K562 (cell line): ENCODE measurements around the gene STARD13. TPM values are rescaled to one million over a fixed set of nuclear protein-coding genes. Genes with fewer than 3 reads are reported as not detected.

Experiments used
- ATAC-seq: fragments of 200-7000 bp; cut with Tn5 transposase; 3 replicates; pipeline ENCODE4 v1.9.1; 2020; ENCODE audit warnings: moderate library complexity
- BruUV-seq: library from RNA; stranded (reverse); fragments of 400-500 nt; replicated peaks from 2 replicates; lab custom pipeline; 2021; lab: Mats Ljungman, UMichigan
- CTCF ChIA-PET: fragments of 300-600 bp; formaldehyde crosslinking; extraction: SDS; loops from one replicate; lab custom pipeline; 2021; ENCODE audit warnings: low intra/inter-chr PET ratio; lab: Yijun Ruan, JAX
- POLR2A ChIA-PET: fragments of 300-600, 350-650 bp; sonication (Branson Sonifier 250); formaldehyde crosslinking; extraction: SDS; loops from one replicate; lab custom pipeline; 2021; ENCODE audit warnings: antibody characterized with exemption, inconsistent platforms; lab: Yijun Ruan, JAX
- DNase-seq, 4 experiments: peaks; one replicate each; pipeline versions ENCODE4 v3.0.0 to v3.0.0-alpha.2; 2011 to 2018; ENCODE audit warnings: low spot score in 3 of 4, mixed read lengths in 3 of 4; ENCODE audit errors: extremely low read depth in 1 of 4
- FAIRE-seq: peaks from 2 replicates; lab custom pipeline; 2011; peaks lifted over from hg19 to GRCh38; lab: Jason Lieb, UNC
- H2AFZ ChIP-seq: 2 replicates; pipeline ENCODE4 v1.6.0; 2011; ENCODE audit warnings: low read depth, low read length, control low read depth, inconsistent platforms
- H3K27ac ChIP-seq: fragments of 200-600 bp; 3 replicates; pipeline ENCODE4 v1.8.0; 2011; ENCODE audit warnings: low read depth, mild to moderate bottlenecking, control low read depth, inconsistent platforms, low read length, moderate library complexity, mixed read lengths; ENCODE audit errors: extremely low read depth
- H3K27me3 ChIP-seq, 2 experiments: fragments of 300-600 bp in 1 of 2; 2 replicates in 1 of 2; 3 replicates in 1 of 2; pipeline versions ENCODE4 v1.6.0 to v1.8.0; 2011; ENCODE audit warnings: inconsistent platforms in 2 of 2, low read length in 2 of 2, mild to moderate bottlenecking in 1 of 2, mixed read lengths in 1 of 2, moderate library complexity in 1 of 2; ENCODE audit not compliant: control insufficient read depth in 2 of 2, insufficient read depth in 2 of 2
- H3K36me3 ChIP-seq: fragments of 300-600 bp; 3 replicates; pipeline ENCODE4 v1.8.0; 2011; ENCODE audit warnings: mild to moderate bottlenecking, low read length, inconsistent platforms; ENCODE audit not compliant: control insufficient read depth, insufficient read depth
- H3K4me1 ChIP-seq, 2 experiments: fragments of 200-600 bp in 1 of 2; replicated peaks in 1 of 2; 2 replicates in 1 of 2; 3 replicates in 1 of 2; pipeline versions ENCODE4 v1.5.1 to v1.8.0; 2011; ENCODE audit warnings: inconsistent platforms in 2 of 2, low read length in 2 of 2, mild to moderate bottlenecking in 1 of 2, mixed read lengths in 1 of 2, moderate library complexity in 1 of 2; ENCODE audit not compliant: control insufficient read depth in 2 of 2, insufficient read depth in 2 of 2
- H3K4me2 ChIP-seq: 2 replicates; pipeline ENCODE4 v1.6.1; 2011; ENCODE audit warnings: low read length, control low read depth, inconsistent platforms, mixed read lengths; ENCODE audit not compliant: insufficient read depth
- H3K4me3 ChIP-seq: fragments of 200-600 bp; sonication (generic), shearing (Covaris generic); 2 replicates; pipeline ENCODE4 v1.5.1; 2016; ENCODE audit warnings: control low read depth, inconsistent platforms
- H3K79me2 ChIP-seq: fragments of 200-600 bp; 3 replicates; pipeline ENCODE4 v1.8.0; 2011; ENCODE audit warnings: low read length, inconsistent platforms; ENCODE audit not compliant: control insufficient read depth, insufficient read depth
- H3K9ac ChIP-seq, 2 experiments: 2 replicates each; pipeline versions ENCODE4 v1.6.0 to v1.6.1; 2011; ENCODE audit warnings: low read depth in 2 of 2, low read length in 2 of 2, control low read depth in 1 of 2, inconsistent platforms in 1 of 2, mild to moderate bottlenecking in 1 of 2, mixed read lengths in 1 of 2; ENCODE audit not compliant: insufficient read depth in 1 of 2
- H3K9me1 ChIP-seq: one replicate; pipeline ENCODE4 v1.6.0; 2011; ENCODE audit warnings: inconsistent platforms, mild to moderate bottlenecking, low read length, moderate library complexity; ENCODE audit not compliant: control insufficient read depth, insufficient read depth
- H3K9me3 ChIP-seq: replicated peaks from 2 replicates; pipeline ENCODE4 v1.5.1; 2011; ENCODE audit warnings: low read depth, low read length, inconsistent platforms; ENCODE audit not compliant: control insufficient read depth, insufficient read depth
- H4K20me1 ChIP-seq: replicated peaks from 2 replicates; pipeline ENCODE4 v1.6.1; 2011; ENCODE audit warnings: low read length, inconsistent platforms, mixed read lengths; ENCODE audit not compliant: control insufficient read depth, insufficient read depth
- CBFA2T2 ChIP-seq: fragments of 450-650 bp; conservative IDR thresholded peaks from 2 replicates; pipeline ENCODE4 v1.6.1; 2017; ENCODE audit warnings: mild to moderate bottlenecking
- ERF ChIP-seq: fragments of 450-650 bp; formaldehyde crosslinking; IDR thresholded peaks from 2 replicates; pipeline ENCODE4 v1.4.0; 2020; ENCODE audit warnings: mild to moderate bottlenecking, mixed read lengths
- FOXA1 ChIP-seq: fragments of 450-650 bp; IDR thresholded peaks from 2 replicates; pipeline ENCODE4 v1.6.1; 2016; ENCODE audit warnings: mild to moderate bottlenecking, borderline replicate concordance
- MAFG ChIP-seq: fragments of 450-650 bp; conservative IDR thresholded peaks from 2 replicates; pipeline ENCODE4 v1.6.1; 2016; ENCODE audit warnings: missing genetic modification characterization, missing compliant biosample characterization
- SRF ChIP-seq, 2 experiments: fragments of 250-450, 450-650 bp in 1 of 2; sonication (Bioruptor Pico) in 1 of 2; sonication (generic) in 1 of 2; formaldehyde crosslinking; IDR thresholded peaks; 2 replicates each; pipeline versions ENCODE4 v1.5.0 to v1.5.1; 2020 to 2022; ENCODE audit warnings: mild to moderate bottlenecking in 1 of 2, missing genetic modification reagents in 1 of 2
- XRCC3 ChIP-seq: fragments of 450-650 bp; IDR thresholded peaks from 2 replicates; pipeline ENCODE4 v1.6.1; 2017; ENCODE audit warnings: mild to moderate bottlenecking, moderate library complexity
- WGBS: fragments of 100-300 bp; shearing (Covaris generic); methylation state at CpG from one replicate; pipeline ENCODE4 v1.1.6; 2016; ENCODE audit warnings: low coverage, mixed read lengths; ENCODE audit not compliant: insufficient coverage; ENCODE audit errors: missing lambda C conversion rate; 5-methylcytosine and 5-hydroxymethylcytosine counted together
- in situ Hi-C: fragments of 300-500 bp; cut with MboI; formaldehyde crosslinking; loops from 4 replicates; pipeline ENCODE4 v1.15.0; 2018; ENCODE audit warnings: inconsistent platforms, mixed read lengths
- intact Hi-C: fragments of 100-400 bp; cut with micrococcal nuclease; formaldehyde crosslinking; loops from 2 replicates; pipeline ENCODE4 v1.14.2; 2022
- polyA plus RNA-seq, 8 experiments: library from polyadenylated mRNA; depleted of rRNA in 4 of 8; stranded (reverse) in 5 of 8; unstranded in 3 of 8; fragments of >200 nt; fragmentation: Nextera tagmentation in 2 of 8; fragmentation: Illumina TruSeq in 1 of 8; extraction: Ambion mirVana in 2 of 8; extraction: Trizol in 1 of 8; gene quantifications; 2 replicates each; pipeline versions ENCODE4 v1.2.1 to v1.2.3, GENCODE V29; 2011 to 2014; ENCODE audit warnings: inconsistent platforms in 1 of 8, missing spikeins in 1 of 8
- total RNA-seq, 7 experiments: library from RNA; depleted of rRNA in 6 of 7; stranded (reverse); fragments of >200 nt in 6 of 7; fragmentation: Illumina TruSeq in 2 of 7; extraction: Trizol in 2 of 7; gene quantifications; 2 replicates each; pipeline versions ENCODE4 v1.2.1 to v1.2.3, GENCODE V29; 2011 to 2021; ENCODE audit warnings: low replicate concordance in 1 of 7
- TF ChIP-seq, protein P1 (sequence below), 2 experiments: fragments of 450-650 bp; IDR thresholded peaks; 2 replicates each; pipeline ENCODE4 v1.6.1; 2018; ENCODE audit warnings: mild to moderate bottlenecking in 2 of 2, low read depth in 1 of 2; ENCODE audit not compliant: partially characterized antibody in 2 of 2

STARD13 gene
- total and polyA plus RNA-seq, 9 of the 15 experiments (the other 6 are each of a cell fraction or from before 2014, with no cell fraction given): 0.11 TPM; not detected in 8

DNA sequence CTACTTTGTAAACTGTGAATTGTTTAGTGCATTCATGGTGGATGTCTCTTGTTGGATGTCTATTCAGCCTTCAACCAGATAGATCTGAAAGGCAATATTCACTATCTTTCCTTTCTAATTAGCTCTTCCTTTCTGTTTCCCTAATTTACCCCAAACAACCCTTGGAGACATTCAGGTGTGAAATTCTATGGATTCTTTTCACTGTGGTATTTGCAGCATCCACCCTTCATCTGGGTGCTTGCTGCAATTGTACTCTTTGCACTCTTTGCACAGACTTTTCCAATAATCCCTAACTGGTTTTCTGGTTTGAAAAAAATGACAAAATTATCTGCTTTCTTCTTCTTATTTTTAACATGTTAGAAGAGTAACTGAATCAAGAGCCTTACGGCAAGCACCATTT is 212.8 kb downstream of the STARD13 start:
- H3K4me3 ChIP-seq: no peak overlapping the region
- ChIA-PET POLR2A (no interaction called here), CTCF (no interaction called here)
- H3K27ac ChIP-seq: no peak overlapping the region
- H4K20me1 ChIP-seq: no peaks in the 10 kb centered on the region
- H3K9me3 ChIP-seq: no peaks in the 10 kb centered on the region
- intact Hi-C loops: no loop called here
- TF ChIP-seq SRF (CRISPR knock-in tag; IDR thresholded peaks at IDR 0.05): no peak
- TF ChIP-seq FOXA1: no peak
- TF ChIP-seq, protein P1, sequence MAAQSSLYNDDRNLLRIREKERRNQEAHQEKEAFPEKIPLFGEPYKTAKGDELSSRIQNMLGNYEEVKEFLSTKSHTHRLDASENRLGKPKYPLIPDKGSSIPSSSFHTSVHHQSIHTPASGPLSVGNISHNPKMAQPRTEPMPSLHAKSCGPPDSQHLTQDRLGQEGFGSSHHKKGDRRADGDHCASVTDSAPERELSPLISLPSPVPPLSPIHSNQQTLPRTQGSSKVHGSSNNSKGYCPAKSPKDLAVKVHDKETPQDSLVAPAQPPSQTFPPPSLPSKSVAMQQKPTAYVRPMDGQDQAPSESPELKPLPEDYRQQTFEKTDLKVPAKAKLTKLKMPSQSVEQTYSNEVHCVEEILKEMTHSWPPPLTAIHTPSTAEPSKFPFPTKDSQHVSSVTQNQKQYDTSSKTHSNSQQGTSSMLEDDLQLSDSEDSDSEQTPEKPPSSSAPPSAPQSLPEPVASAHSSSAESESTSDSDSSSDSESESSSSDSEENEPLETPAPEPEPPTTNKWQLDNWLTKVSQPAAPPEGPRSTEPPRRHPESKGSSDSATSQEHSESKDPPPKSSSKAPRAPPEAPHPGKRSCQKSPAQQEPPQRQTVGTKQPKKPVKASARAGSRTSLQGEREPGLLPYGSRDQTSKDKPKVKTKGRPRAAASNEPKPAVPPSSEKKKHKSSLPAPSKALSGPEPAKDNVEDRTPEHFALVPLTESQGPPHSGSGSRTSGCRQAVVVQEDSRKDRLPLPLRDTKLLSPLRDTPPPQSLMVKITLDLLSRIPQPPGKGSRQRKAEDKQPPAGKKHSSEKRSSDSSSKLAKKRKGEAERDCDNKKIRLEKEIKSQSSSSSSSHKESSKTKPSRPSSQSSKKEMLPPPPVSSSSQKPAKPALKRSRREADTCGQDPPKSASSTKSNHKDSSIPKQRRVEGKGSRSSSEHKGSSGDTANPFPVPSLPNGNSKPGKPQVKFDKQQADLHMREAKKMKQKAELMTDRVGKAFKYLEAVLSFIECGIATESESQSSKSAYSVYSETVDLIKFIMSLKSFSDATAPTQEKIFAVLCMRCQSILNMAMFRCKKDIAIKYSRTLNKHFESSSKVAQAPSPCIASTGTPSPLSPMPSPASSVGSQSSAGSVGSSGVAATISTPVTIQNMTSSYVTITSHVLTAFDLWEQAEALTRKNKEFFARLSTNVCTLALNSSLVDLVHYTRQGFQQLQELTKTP (IDR thresholded peaks at IDR 0.05; ENCODE audit: low read depth in 1 of 2, partially characterized antibody in 2 of 2): no peak
- no peak for TF ChIP-seq CBFA2T2
- no peak for TF ChIP-seq XRCC3
- TF ChIP-seq ERF (CRISPR knock-in tag): no peak
- no peak for TF ChIP-seq MAFG (tag)
- H3K36me3 ChIP-seq: no peaks in the 10 kb centered on the region
- H3K4me1 ChIP-seq: no peaks in the 10 kb centered on the region
- FAIRE-seq (no peak), DNase-seq (no peak), ATAC-seq (no peak)
- H3K4me2 ChIP-seq: no peak overlapping the region
- in situ Hi-C loops: no loop called here
- no TSS peak for BruUV-seq
- H2AFZ ChIP-seq: no peak overlapping the region
- no peak overlapping the region for H3K9ac ChIP-seq
- WGBS: 0% methylated on average over 1 of the region's 1 CpG
- no peaks in the 10 kb centered on the region for H3K9me1 ChIP-seq
- no peaks in the 10 kb centered on the region for H3K79me2 ChIP-seq
- H3K27me3 ChIP-seq: no peaks in the 10 kb centered on the region
